ENCODE measurements around the gene PAX5.

The PAX5 gene

GRCh38 chr9:36992501-36993316 lies 41.4 kb downstream of the PAX5 start:
- TF ChIP-seq FOXK2 (IDR thresholded peaks at IDR 0.05), result no peak
- TF ChIP-seq FOXA1 (IDR thresholded peaks at IDR 0.05), result no peak
- no peak for TF ChIP-seq NFRKB (IDR thresholded peaks at IDR 0.05)
- no peak for TF ChIP-seq ZNF384 (IDR thresholded peaks at IDR 0.05)
- TF ChIP-seq LEF1 (IDR thresholded peaks at IDR 0.05; ENCODE audit: borderline replicate concordance), result no peak
- TF ChIP-seq PKNOX1 (IDR thresholded peaks at IDR 0.05), result no peak
- CTCF ChIA-PET, result interaction anchor here (0.6 to 6.2 kb wide), 4 partner anchors 12 to 205 kb away, joined by 3 to 65 read pairs (median 4); no protein-coding TSS in a partner anchor
- POLR2A ChIA-PET, result no interaction called here
- DNase-seq (ENCODE audit: extremely low spot score), result no peak

DNA sequence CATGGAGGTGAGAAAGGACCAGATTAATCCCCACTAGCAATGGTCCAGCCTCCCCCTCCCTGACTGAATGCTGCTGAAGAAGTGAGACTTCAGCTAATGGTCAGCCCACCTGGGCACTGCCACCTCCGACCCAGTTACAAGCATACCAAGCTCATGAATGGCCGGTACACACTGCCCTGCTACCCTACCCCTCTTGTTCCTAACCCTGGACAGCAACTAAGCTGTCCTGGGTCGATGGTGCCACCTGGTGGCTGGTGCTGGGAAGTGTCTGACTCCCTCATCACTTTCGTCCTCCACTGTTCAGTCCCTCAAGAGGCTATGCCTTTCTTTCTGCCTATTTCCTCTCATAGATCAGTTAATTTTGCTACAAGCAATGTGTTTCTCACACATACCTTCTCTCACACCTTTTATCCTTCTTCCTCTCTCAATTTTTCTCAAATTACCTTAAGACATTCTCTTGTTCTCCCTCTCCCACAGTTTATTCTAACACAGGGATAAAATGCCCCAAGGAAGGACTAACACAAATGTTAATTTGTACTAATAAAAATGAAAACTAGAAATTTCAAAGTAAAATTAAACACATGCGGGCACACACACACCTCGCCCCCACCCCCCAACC lies 42.4 kb downstream of the PAX5 start:
- TF ChIP-seq BHLHE40 (IDR thresholded peaks at IDR 0.05; ENCODE audit: borderline replicate concordance), result no peak
- TF ChIP-seq SUZ12 (IDR thresholded peaks at IDR 0.05), result no peak
- TF ChIP-seq FOXM1 (IDR thresholded peaks at IDR 0.05; ENCODE audit: borderline replicate concordance), result no peak
- no peak for TF ChIP-seq ZNF384 (IDR thresholded peaks at IDR 0.05)
- TF ChIP-seq HDGF (IDR thresholded peaks at IDR 0.05; ENCODE audit: borderline replicate concordance), result no peak
- no peak for TF ChIP-seq PKNOX1 (IDR thresholded peaks at IDR 0.05)
- no peak for TF ChIP-seq LEF1 (IDR thresholded peaks at IDR 0.05; ENCODE audit: borderline replicate concordance)
- TF ChIP-seq SP1 (IDR thresholded peaks at IDR 0.05), result no peak
- no peak for TF ChIP-seq FOXA1 (IDR thresholded peaks at IDR 0.05)
- no peak for TF ChIP-seq FOXK2 (IDR thresholded peaks at IDR 0.05)
- TF ChIP-seq ARNT (IDR thresholded peaks at IDR 0.05), result no peak
- no peak for TF ChIP-seq ELF4 (IDR thresholded peaks at IDR 0.05)
- TF ChIP-seq CTBP1 (IDR thresholded peaks at IDR 0.05; ENCODE audit: borderline replicate concordance), result no peak
- no peak for TF ChIP-seq NFRKB (IDR thresholded peaks at IDR 0.05)
- DNase-seq (ENCODE audit: extremely low spot score), result peak; percentile 79
- POLR2A ChIA-PET, result no interaction called here
- CTCF ChIA-PET, result interaction anchor here (0.5 to 6.2 kb wide), 5 partner anchors 11 to 229 kb away, joined by 3 to 65 read pairs (median 3); no protein-coding TSS in a partner anchor

DNA sequence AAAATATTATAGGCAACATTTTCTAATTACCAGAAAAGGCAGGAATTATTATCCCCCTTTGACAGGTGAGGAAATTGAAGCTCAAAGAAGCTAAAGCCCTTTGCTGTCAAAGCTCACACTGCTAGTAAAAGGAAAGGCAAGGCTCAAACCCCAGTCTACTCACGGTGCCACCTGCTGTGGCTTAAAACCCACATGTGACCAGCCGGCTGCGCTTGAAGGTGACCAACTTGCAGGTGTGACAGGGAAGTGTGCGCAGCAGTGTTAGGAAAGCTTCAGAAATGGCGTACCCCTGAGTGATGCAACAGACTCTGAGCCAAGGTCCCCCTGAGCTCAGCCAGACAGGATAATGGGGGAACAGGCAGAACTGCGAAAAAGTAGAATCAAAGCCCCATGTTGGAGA lies 45.2 kb downstream of the PAX5 start:
- POLR2A ChIA-PET, result no interaction called here
- no peak for DNase-seq (ENCODE audit: extremely low spot score)
- CTCF ChIA-PET, result interaction anchor here (0.7 to 6.2 kb wide), 3 partner anchors 8 to 115 kb away, joined by 4 to 65 read pairs (median 5); no protein-coding TSS in a partner anchor

GRCh38 chr9:36987891-36988290 lies 46.2 kb downstream of the PAX5 start:
- no peak for DNase-seq (ENCODE audit: extremely low spot score)
- POLR2A ChIA-PET, result no interaction called here
- CTCF ChIA-PET, result interaction anchor here (1.0 to 6.2 kb wide), 3 partner anchors 23 to 119 kb away, joined by 4 to 65 read pairs (median 4); no protein-coding TSS in a partner anchor
- TF ChIP-seq LEF1 (IDR thresholded peaks at IDR 0.05; ENCODE audit: borderline replicate concordance) (no peak), L3MBTL2 (conservative IDR thresholded peaks at IDR 0.05) (no peak), FOXM1 (IDR thresholded peaks at IDR 0.05; ENCODE audit: borderline replicate concordance) (no peak), FOXA1 (IDR thresholded peaks at IDR 0.05) (no peak), ZNF384 (IDR thresholded peaks at IDR 0.05) (no peak), PKNOX1 (IDR thresholded peaks at IDR 0.05) (no peak), SUZ12 (IDR thresholded peaks at IDR 0.05) (no peak), SP1 (IDR thresholded peaks at IDR 0.05) (no peak), TARDBP (IDR thresholded peaks at IDR 0.05) (no peak), ELF4 (IDR thresholded peaks at IDR 0.05) (no peak), FOXK2 (IDR thresholded peaks at IDR 0.05) (no peak), HDGF (IDR thresholded peaks at IDR 0.05; ENCODE audit: borderline replicate concordance) (no peak), CTBP1 (IDR thresholded peaks at IDR 0.05; ENCODE audit: borderline replicate concordance) (no peak), ARNT (IDR thresholded peaks at IDR 0.05) (no peak), BHLHE40 (IDR thresholded peaks at IDR 0.05; ENCODE audit: borderline replicate concordance) (no peak), NFRKB (IDR thresholded peaks at IDR 0.05) (no peak)

More for the DNA sequence above, 45.2 kb downstream of the PAX5 start:
- TF ChIP-seq PKNOX1 (IDR thresholded peaks at IDR 0.05) (no peak), ELF4 (IDR thresholded peaks at IDR 0.05) (no peak), L3MBTL2 (conservative IDR thresholded peaks at IDR 0.05) (no peak), TARDBP (IDR thresholded peaks at IDR 0.05) (no peak), SP1 (IDR thresholded peaks at IDR 0.05) (no peak), BHLHE40 (IDR thresholded peaks at IDR 0.05; ENCODE audit: borderline replicate concordance) (no peak), CTBP1 (IDR thresholded peaks at IDR 0.05; ENCODE audit: borderline replicate concordance) (no peak), HDGF (IDR thresholded peaks at IDR 0.05; ENCODE audit: borderline replicate concordance) (no peak), FOXM1 (IDR thresholded peaks at IDR 0.05; ENCODE audit: borderline replicate concordance) (no peak), FOXA1 (IDR thresholded peaks at IDR 0.05) (no peak), SUZ12 (IDR thresholded peaks at IDR 0.05) (no peak), NFRKB (IDR thresholded peaks at IDR 0.05) (no peak), ZNF384 (IDR thresholded peaks at IDR 0.05) (no peak), ARNT (IDR thresholded peaks at IDR 0.05) (no peak), FOXK2 (IDR thresholded peaks at IDR 0.05) (no peak)

DNA sequence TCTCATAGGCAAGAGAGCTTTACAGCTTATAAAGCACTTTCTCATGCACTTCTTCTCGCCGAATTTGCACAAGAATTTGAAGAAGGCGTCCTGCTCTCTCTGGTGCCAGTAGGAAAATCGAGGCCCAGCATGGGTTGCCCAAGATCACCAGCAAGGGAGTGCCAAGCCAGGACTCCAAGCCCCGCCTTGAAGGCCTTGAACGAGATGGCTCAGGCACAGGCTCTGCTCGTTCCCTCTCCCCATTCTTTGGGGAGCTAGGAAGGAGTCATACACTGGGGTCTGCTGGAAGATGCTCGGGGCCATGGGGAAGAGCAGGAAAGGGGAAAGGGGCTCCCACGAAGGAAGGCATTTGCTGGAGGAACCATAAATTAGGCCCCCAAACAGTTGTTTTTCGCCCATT lies 46.7 kb downstream of the PAX5 start:
- POLR2A ChIA-PET, result no interaction called here
- TF ChIP-seq SUZ12 (IDR thresholded peaks at IDR 0.05) (no peak), ZNF384 (IDR thresholded peaks at IDR 0.05) (no peak), BHLHE40 (IDR thresholded peaks at IDR 0.05; ENCODE audit: borderline replicate concordance) (no peak), CTBP1 (IDR thresholded peaks at IDR 0.05; ENCODE audit: borderline replicate concordance) (no peak), PKNOX1 (IDR thresholded peaks at IDR 0.05) (no peak), LEF1 (IDR thresholded peaks at IDR 0.05; ENCODE audit: borderline replicate concordance) (no peak), FOXK2 (IDR thresholded peaks at IDR 0.05) (no peak), SP1 (IDR thresholded peaks at IDR 0.05) (no peak), ARNT (IDR thresholded peaks at IDR 0.05) (no peak), HDGF (IDR thresholded peaks at IDR 0.05; ENCODE audit: borderline replicate concordance) (no peak), L3MBTL2 (conservative IDR thresholded peaks at IDR 0.05) (no peak), NFRKB (IDR thresholded peaks at IDR 0.05) (no peak), TARDBP (IDR thresholded peaks at IDR 0.05) (no peak)
- no peak for DNase-seq (ENCODE audit: extremely low spot score)
- CTCF ChIA-PET, result interaction anchor here (1.0 to 6.2 kb wide), 2 partner anchors 114 to 119 kb away, joined by 4 to 65 read pairs; no protein-coding TSS in a partner anchor
